Lower lobe of right lung (tissue), 2 donors: ENCODE data around the gene PLPPR1. TPM values are rescaled to one million over a fixed set of nuclear protein-coding genes. Genes with fewer than 3 reads are reported as not detected.

Experiments
- ATAC-seq, 2 donors: fragments of 200-7000 bp; cut with Tn5 transposase; one replicate each; pipeline ENCODE4 v1.9.1; 2020 to 2022; ENCODE audit warnings: mild to moderate bottlenecking in 2 of 2, moderate library complexity in 2 of 2
- DNase-seq: peaks from one replicate; pipeline ENCODE4 v3.0.0-alpha.2; 2020
- H3K27ac ChIP-seq: fragments of 200-600 bp; one replicate; pipeline ENCODE4 v1.8.0; 2022
- H3K27me3 ChIP-seq: fragments of 200-600 bp; one replicate; pipeline ENCODE4 v1.8.0; 2022; ENCODE audit warnings: low read depth
- H3K36me3 ChIP-seq: fragments of 200-600 bp; one replicate; pipeline ENCODE4 v1.8.0; 2022; ENCODE audit warnings: mild to moderate bottlenecking
- H3K4me1 ChIP-seq: fragments of 200-600 bp; one replicate; pipeline ENCODE4 v1.8.0; 2022
- H3K4me3 ChIP-seq: fragments of 200-600 bp; one replicate; pipeline ENCODE4 v1.8.0; 2022; ENCODE audit warnings: mild to moderate bottlenecking
- H3K9me3 ChIP-seq: fragments of 200-600 bp; one replicate; pipeline ENCODE4 v1.8.0; 2022
- intact Hi-C: fragments of 100-400 bp; cut with DNase I; formaldehyde crosslinking; loops from one replicate; pipeline ENCODE4 v1.11.0; 2022
- total RNA-seq: library from RNA; stranded (reverse); fragmentation: NEBNext Ultra II Directional; extraction: Animal tissue kit (Norgen Biotek cat#: 25700); gene quantifications from one replicate; pipeline ENCODE4 v1.2.1, GENCODE V29; 2021
- TF ChIP-seq, protein P1 (sequence below): fragments of 200-600 bp; IDR thresholded peaks from one replicate; pipeline ENCODE4 v1.8.0; 2022; ENCODE audit warnings: antibody characterized with exemption, mild to moderate bottlenecking
- donor health status: DM: no; HTN: yes; CAD: no; lungs with severe emphysema.

The PLPPR1 gene
- total RNA-seq, 1 donor from 2014 or later, result 5.4 TPM

DNA sequence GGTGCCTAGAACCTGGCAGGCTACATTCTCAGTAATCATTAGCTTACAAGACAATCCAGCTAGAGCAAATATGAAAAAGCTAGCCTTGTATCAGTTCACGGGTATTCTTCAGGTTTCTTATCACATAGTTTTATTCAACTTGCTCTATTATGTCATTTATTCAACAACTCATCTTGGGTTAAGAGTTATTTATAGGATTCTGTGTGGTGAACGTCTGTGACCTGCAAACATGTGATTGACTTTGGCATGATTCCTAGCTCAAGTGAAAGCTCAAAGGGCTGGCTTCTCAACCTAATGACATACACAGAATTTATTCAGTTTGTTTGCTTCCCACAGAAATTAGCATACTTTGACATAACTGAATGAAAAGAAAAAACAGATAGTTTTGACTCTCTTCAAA lies 173.1 kb downstream of the PLPPR1 start:
- no peak for DNase-seq
- intact Hi-C loops, result no loop called here
- no peaks in the 10 kb centered on the region for H3K36me3 ChIP-seq
- H3K4me3 ChIP-seq, result no peak overlapping the region
- H3K27ac ChIP-seq, result no peak overlapping the region
- ATAC-seq, result peak in 1 of 2 donors; percentile 28
- TF ChIP-seq, protein P1, sequence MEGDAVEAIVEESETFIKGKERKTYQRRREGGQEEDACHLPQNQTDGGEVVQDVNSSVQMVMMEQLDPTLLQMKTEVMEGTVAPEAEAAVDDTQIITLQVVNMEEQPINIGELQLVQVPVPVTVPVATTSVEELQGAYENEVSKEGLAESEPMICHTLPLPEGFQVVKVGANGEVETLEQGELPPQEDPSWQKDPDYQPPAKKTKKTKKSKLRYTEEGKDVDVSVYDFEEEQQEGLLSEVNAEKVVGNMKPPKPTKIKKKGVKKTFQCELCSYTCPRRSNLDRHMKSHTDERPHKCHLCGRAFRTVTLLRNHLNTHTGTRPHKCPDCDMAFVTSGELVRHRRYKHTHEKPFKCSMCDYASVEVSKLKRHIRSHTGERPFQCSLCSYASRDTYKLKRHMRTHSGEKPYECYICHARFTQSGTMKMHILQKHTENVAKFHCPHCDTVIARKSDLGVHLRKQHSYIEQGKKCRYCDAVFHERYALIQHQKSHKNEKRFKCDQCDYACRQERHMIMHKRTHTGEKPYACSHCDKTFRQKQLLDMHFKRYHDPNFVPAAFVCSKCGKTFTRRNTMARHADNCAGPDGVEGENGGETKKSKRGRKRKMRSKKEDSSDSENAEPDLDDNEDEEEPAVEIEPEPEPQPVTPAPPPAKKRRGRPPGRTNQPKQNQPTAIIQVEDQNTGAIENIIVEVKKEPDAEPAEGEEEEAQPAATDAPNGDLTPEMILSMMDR, result no peak
- no peaks in the 10 kb centered on the region for H3K4me1 ChIP-seq
- H3K27me3 ChIP-seq, result no peaks in the 10 kb centered on the region
- H3K9me3 ChIP-seq, result no peaks in the 10 kb centered on the region

DNA sequence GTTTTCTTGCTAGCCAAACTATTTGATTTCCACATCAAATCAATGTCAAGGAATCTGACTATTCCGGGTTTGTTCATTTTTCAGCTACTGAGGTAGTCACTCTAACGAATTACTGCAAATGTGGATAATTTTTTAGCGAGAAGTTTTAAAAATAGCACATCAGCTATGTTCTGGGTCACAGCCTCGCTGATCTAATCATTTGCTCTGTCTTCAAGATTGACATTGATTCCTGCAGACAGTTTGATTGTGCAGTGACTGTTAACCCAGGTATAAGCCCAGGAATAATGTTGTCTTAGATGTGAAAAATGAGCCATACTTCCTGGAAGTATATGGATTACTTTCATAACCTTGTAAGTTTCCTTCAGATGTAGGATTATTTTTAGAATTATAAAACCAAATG lies 181.1 kb downstream of the PLPPR1 start:
- intact Hi-C loops, result no loop called here
- H3K9me3 ChIP-seq, result no peaks in the 10 kb centered on the region
- DNase-seq (no peak), ATAC-seq (no peak)
- no peaks in the 10 kb centered on the region for H3K27me3 ChIP-seq
- H3K4me3 ChIP-seq, result no peak overlapping the region
- H3K4me1 ChIP-seq, result no peaks in the 10 kb centered on the region
- no peak overlapping the region for H3K27ac ChIP-seq
- H3K36me3 ChIP-seq, result no peaks in the 10 kb centered on the region
- TF ChIP-seq, protein P1, result no peak

DNA sequence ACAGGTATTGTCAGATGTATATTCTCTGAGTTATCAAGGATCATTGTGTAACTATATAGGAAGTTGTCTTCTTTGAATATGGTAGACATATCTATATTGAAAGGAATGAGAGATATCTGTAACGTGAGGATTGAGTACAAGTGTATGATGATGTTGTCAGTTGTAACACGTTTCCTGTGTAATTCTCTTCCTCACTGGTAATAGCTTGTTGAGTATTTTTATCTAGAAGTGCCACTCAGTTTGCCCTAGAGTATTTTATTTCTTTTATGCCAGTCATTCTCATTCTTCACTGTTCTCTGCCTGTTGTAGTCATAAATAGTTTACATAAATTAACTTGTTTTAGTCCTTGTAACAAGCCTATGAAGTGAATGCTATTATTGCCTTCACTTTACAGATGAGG lies 184.1 kb downstream of the PLPPR1 start:
- Histone ChIP-seq H3K27ac (no peak overlapping the region), H3K36me3 (no peaks in the 10 kb centered on the region), H3K4me1 (no peaks in the 10 kb centered on the region), H3K9me3 (no peaks in the 10 kb centered on the region), H3K27me3 (no peaks in the 10 kb centered on the region), H3K4me3 (no peak overlapping the region)
- no peak for DNase-seq
- ATAC-seq, result no peak
- TF ChIP-seq, protein P1, result no peak
- intact Hi-C loops, result no loop called here

DNA sequence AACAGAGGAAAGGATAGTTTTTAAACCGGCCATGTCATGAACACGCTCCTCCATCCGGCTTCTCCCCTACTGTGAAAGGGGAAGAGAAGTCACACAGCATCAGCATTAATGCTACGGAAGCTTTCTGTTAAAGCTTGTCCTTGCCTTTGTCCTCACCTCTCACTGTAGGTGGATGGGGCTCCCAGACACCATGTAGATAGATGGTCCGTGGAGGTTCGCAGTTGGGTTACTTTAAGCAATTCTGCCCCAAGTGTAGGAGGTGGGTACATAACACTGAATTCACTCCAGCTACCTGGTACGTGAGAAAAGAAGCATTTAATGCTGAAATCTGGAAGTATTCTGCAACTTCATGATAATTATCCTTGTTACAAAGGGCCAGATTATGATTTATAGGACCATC lies 190.5 kb downstream of the PLPPR1 start:
- H3K9me3 ChIP-seq, result no peaks in the 10 kb centered on the region
- no peak overlapping the region for H3K27ac ChIP-seq
- no peaks in the 10 kb centered on the region for H3K36me3 ChIP-seq
- DNase-seq (no peak), ATAC-seq (no peak)
- TF ChIP-seq, protein P1, result no peak
- H3K4me3 ChIP-seq, result no peak overlapping the region
- H3K27me3 ChIP-seq, result no peaks in the 10 kb centered on the region
- intact Hi-C loops, result no loop called here
- H3K4me1 ChIP-seq, result no peaks in the 10 kb centered on the region

DNA sequence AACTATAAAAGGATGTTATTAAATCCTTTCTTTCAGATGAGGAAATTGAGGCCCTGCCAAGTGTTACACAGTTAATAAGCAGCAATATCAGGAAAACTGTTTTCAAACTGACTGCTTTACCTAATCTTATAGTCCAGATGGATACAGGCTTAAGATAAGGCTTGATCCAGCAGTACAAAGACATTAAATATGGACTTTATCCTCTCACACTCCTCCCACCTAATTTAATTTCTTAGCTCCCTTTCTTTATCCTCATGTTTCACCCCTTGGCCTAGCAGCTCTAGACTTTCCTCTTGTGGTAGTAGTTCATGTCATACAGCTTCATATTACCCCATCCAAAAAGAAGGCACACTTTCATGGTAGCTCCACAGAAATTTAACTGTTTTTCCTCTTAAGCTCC lies 191.8 kb downstream of the PLPPR1 start:
- intact Hi-C loops, result no loop called here

More for the DNA sequence above, 191.8 kb downstream of the PLPPR1 start:
- Histone ChIP-seq H3K27ac (no peak overlapping the region), H3K4me3 (no peak overlapping the region), H3K4me1 (no peaks in the 10 kb centered on the region), H3K36me3 (no peaks in the 10 kb centered on the region), H3K9me3 (no peaks in the 10 kb centered on the region), H3K27me3 (no peaks in the 10 kb centered on the region)
- ATAC-seq, result no peak
- TF ChIP-seq, protein P1, result no peak
- DNase-seq, result no peak
